T47D (cell line): Measurements from ENCODE around the gene RAB3B.

Experiments
- DNase-seq, 2 experiments: peaks; one replicate each; pipeline versions ENCODE4 v3.0.0 to v3.0.0-alpha.2; 2011 to 2012; ENCODE audit warnings: low read depth in 1 of 2, low spot score in 1 of 2
- JUND ChIP-seq: IDR thresholded peaks from 2 replicates; pipeline ENCODE4 v1.6.1; 2012; ENCODE audit warnings: low read depth
- in situ Hi-C: cut with HindIII; loops from 2 replicates; pipeline ENCODE4 v1.10.0; 2016; ENCODE audit warnings: low sequenced_read_pairs, low pct_unique_long_range_greater_than_20kb

Gene RAB3B

GRCh38 chr1:51946300-51946699 lies 44.2 kb downstream of the RAB3B start:
- DNase-seq, result no peak
- TF ChIP-seq JUND, result no peak
- in situ Hi-C loops, result no loop called here

GRCh38 chr1:51945591-51945990 lies 44.9 kb downstream of the RAB3B start:
- no peak for TF ChIP-seq JUND
- no peak for DNase-seq
- in situ Hi-C loops, result no loop called here

- in situ Hi-C loops, result no loop called here
- TF ChIP-seq JUND, result no peak
- DNase-seq, result no peak
These were observed 48.2 kb downstream of the RAB3B start for GRCh38 chr1:51942281-51942680.

- DNase-seq, result no peak
- no peak for TF ChIP-seq JUND
- in situ Hi-C loops, result no loop called here
These were observed 49.0 kb downstream of the RAB3B start for GRCh38 chr1:51941528-51941927.

GRCh38 chr1:51937112-51937511 lies 53.4 kb downstream of the RAB3B start:
- DNase-seq, result no peak
- TF ChIP-seq JUND, result no peak
- in situ Hi-C loops, result no loop called here

GRCh38 chr1:51936531-51936930 lies 54.0 kb downstream of the RAB3B start:
- in situ Hi-C loops, result no loop called here
- TF ChIP-seq JUND, result no peak
- DNase-seq, result peak in 1 of 2 experiments; percentile 31

GRCh38 chr1:51933344-51933743 lies 57.2 kb downstream of the RAB3B start:
- in situ Hi-C loops, result no loop called here
- TF ChIP-seq JUND, result no peak
- DNase-seq, result no peak

GRCh38 chr1:51930329-51930728 lies 60.2 kb downstream of the RAB3B start:
- in situ Hi-C loops, result no loop called here
- TF ChIP-seq JUND, result no peak

GRCh38 chr1:51928896-51929295 lies 61.6 kb downstream of the RAB3B start:
- no peak for TF ChIP-seq JUND
- in situ Hi-C loops, result no loop called here
- DNase-seq, result no peak

More at GRCh38 chr1:51930329-51930728, 60.2 kb downstream of the RAB3B start:
- no peak for DNase-seq

- in situ Hi-C loops, result no loop called here
- no peak for DNase-seq
- no peak for TF ChIP-seq JUND
These were observed 63.5 kb downstream of the RAB3B start for GRCh38 chr1:51927029-51927428.

- in situ Hi-C loops, result no loop called here
- peak in 1 of 2 experiments; percentile 35 for DNase-seq
- no peak for TF ChIP-seq JUND
These were observed 64.2 kb downstream of the RAB3B start for GRCh38 chr1:51926171-51926812.

- no peak for DNase-seq
- no peak for TF ChIP-seq JUND
- in situ Hi-C loops, result no loop called here
These were observed 66.0 kb downstream of the RAB3B start for GRCh38 chr1:51924455-51924854.

GRCh38 chr1:51922040-51922439 lies 68.5 kb downstream of the RAB3B start:
- DNase-seq, result no peak
- in situ Hi-C loops, result no loop called here

GRCh38 chr1:51920130-51920529 lies 70.4 kb downstream of the RAB3B start:
- DNase-seq, result no peak
- in situ Hi-C loops, result no loop called here
- no peak for TF ChIP-seq JUND

More at GRCh38 chr1:51922040-51922439, 68.5 kb downstream of the RAB3B start:
- TF ChIP-seq JUND, result no peak

- in situ Hi-C loops, result no loop called here
- DNase-seq, result no peak
- no peak for TF ChIP-seq JUND
These were observed 70.8 kb downstream of the RAB3B start for GRCh38 chr1:51919684-51920083.
